NT2/D1 (cell line): ENCODE measurements around the gene TPSAB1.

ENCODE experiments used
- DNase-seq: peaks from one replicate; pipeline ENCODE4 v3.0.0-alpha.2; 2011; ENCODE audit warnings: low read depth, low spot score
- H3K27me3 ChIP-seq: 2 replicates; pipeline ENCODE4 v1.6.0; 2011; ENCODE audit warnings: mild to moderate bottlenecking; ENCODE audit not compliant: insufficient read length, insufficient read depth
- H3K36me3 ChIP-seq: 2 replicates; pipeline ENCODE4 v1.6.1; 2011; ENCODE audit warnings: mild to moderate bottlenecking, low read length, mixed read lengths; ENCODE audit not compliant: insufficient read depth, insufficient read length
- H3K4me1 ChIP-seq: 2 replicates; pipeline ENCODE4 v1.5.1; 2011; ENCODE audit not compliant: insufficient read depth, insufficient read length
- H3K4me3 ChIP-seq: 2 replicates; pipeline ENCODE4 v1.5.1; 2011; ENCODE audit warnings: low read depth; ENCODE audit not compliant: insufficient read length
- H3K9ac ChIP-seq: 2 replicates; pipeline ENCODE4 v1.6.0; 2011; ENCODE audit warnings: low read depth; ENCODE audit not compliant: insufficient read length
- H3K9me3 ChIP-seq: 2 replicates; pipeline ENCODE4 v1.5.1; 2011; ENCODE audit warnings: mild to moderate bottlenecking, low read length; ENCODE audit not compliant: insufficient read depth
- SUZ12 ChIP-seq: IDR thresholded peaks from 2 replicates; pipeline ENCODE4 v1.6.1; 2011; ENCODE audit not compliant: insufficient read length, insufficient read depth; ENCODE audit errors: extremely low read depth
- YY1 ChIP-seq: IDR thresholded peaks from 2 replicates; pipeline ENCODE4 v1.6.1; 2011; ENCODE audit not compliant: insufficient read length, insufficient read depth
- ZNF274 ChIP-seq: IDR thresholded peaks from 2 replicates; pipeline ENCODE4 v1.6.1; 2011; ENCODE audit warnings: mild to moderate bottlenecking, low read depth, low read length

Gene TPSAB1

GRCh38 chr16:1277151-1277598, 36.7 kb downstream of the TPSAB1 start:
- Histone ChIP-seq H3K36me3 (no peaks in the 10 kb centered on the region), H3K4me3 (no peak overlapping the region), H3K9ac (no peak overlapping the region), H3K4me1 (peaks cover 29% of the 10 kb centered on the region), H3K9me3 (no peaks in the 10 kb centered on the region), H3K27me3 (peaks cover 36% of the 10 kb centered on the region)
- TF ChIP-seq YY1 = no peak
- no peak for DNase-seq

- H3K9ac ChIP-seq = peak overlapping the region; percentile 32
- TF ChIP-seq YY1 = no peak
- TF ChIP-seq SUZ12 = no peak
- TF ChIP-seq ZNF274 = no peak
- peaks cover 32% of the 10 kb centered on the region for H3K27me3 ChIP-seq
- no peak for DNase-seq
- H3K36me3 ChIP-seq = no peaks in the 10 kb centered on the region
- peaks cover 33% of the 10 kb centered on the region for H3K4me1 ChIP-seq
- no peak overlapping the region for H3K4me3 ChIP-seq
- no peaks in the 10 kb centered on the region for H3K9me3 ChIP-seq
These were observed 37.2 kb downstream of the TPSAB1 start for GRCh38 chr16:1277617-1278282.

GRCh38 chr16:1278477-1278876, 38.0 kb downstream of the TPSAB1 start:
- no peaks in the 10 kb centered on the region for H3K36me3 ChIP-seq
- no peak overlapping the region for H3K4me3 ChIP-seq
- H3K9ac ChIP-seq = peak overlapping the region; percentile 70
- H3K27me3 ChIP-seq = peaks cover 27% of the 10 kb centered on the region
- TF ChIP-seq ZNF274 (no peak), SUZ12 (no peak), YY1 (no peak)
- peaks cover 36% of the 10 kb centered on the region for H3K4me1 ChIP-seq
- no peak for DNase-seq
- H3K9me3 ChIP-seq = no peaks in the 10 kb centered on the region

- no peak for DNase-seq
- peaks cover 42% of the 10 kb centered on the region for H3K4me1 ChIP-seq
- TF ChIP-seq YY1 = no peak
- no peak for TF ChIP-seq SUZ12
- TF ChIP-seq ZNF274 = no peak
- no peaks in the 10 kb centered on the region for H3K36me3 ChIP-seq
- no peaks in the 10 kb centered on the region for H3K9me3 ChIP-seq
- peaks cover 30% of the 10 kb centered on the region for H3K27me3 ChIP-seq
- no peak overlapping the region for H3K4me3 ChIP-seq
- H3K9ac ChIP-seq = peak overlapping the region; percentile 70
These were observed 38.8 kb downstream of the TPSAB1 start for GRCh38 chr16:1279081-1279944.

- TF ChIP-seq YY1 (no peak), SUZ12 (no peak), ZNF274 (no peak)
- no peak for DNase-seq
- H3K4me1 ChIP-seq = peaks cover 42% of the 10 kb centered on the region
- H3K27me3 ChIP-seq = peaks cover 34% of the 10 kb centered on the region
- H3K36me3 ChIP-seq = no peaks in the 10 kb centered on the region
- no peak overlapping the region for H3K4me3 ChIP-seq
- H3K9me3 ChIP-seq = no peaks in the 10 kb centered on the region
- H3K9ac ChIP-seq = no peak overlapping the region
These were observed 39.6 kb downstream of the TPSAB1 start for GRCh38 chr16:1279945-1280589.

- TF ChIP-seq ZNF274 (no peak), SUZ12 (no peak), YY1 (no peak)
- no peak for DNase-seq
- no peaks in the 10 kb centered on the region for H3K9me3 ChIP-seq
- H3K4me1 ChIP-seq = peaks cover 44% of the 10 kb centered on the region
- H3K36me3 ChIP-seq = no peaks in the 10 kb centered on the region
- no peak overlapping the region for H3K4me3 ChIP-seq
- H3K9ac ChIP-seq = no peak overlapping the region
- H3K27me3 ChIP-seq = peaks cover 41% of the 10 kb centered on the region
These were observed 40.3 kb downstream of the TPSAB1 start for GRCh38 chr16:1280783-1281182.

- Histone ChIP-seq H3K27me3 (peaks cover 47% of the 10 kb centered on the region), H3K9ac (no peak overlapping the region), H3K36me3 (no peaks in the 10 kb centered on the region), H3K4me3 (no peak overlapping the region), H3K9me3 (no peaks in the 10 kb centered on the region), H3K4me1 (peaks cover 50% of the 10 kb centered on the region)
- no peak for DNase-seq
- TF ChIP-seq YY1 (no peak), ZNF274 (no peak), SUZ12 (no peak)
These were observed 41.0 kb downstream of the TPSAB1 start for GRCh38 chr16:1281517-1281916.
